ENCODE data around the gene NR5A1. TPM values are rescaled to one million over a fixed set of nuclear protein-coding genes. Genes with fewer than 3 reads are reported as not detected.

NR5A1 gene
- polyA plus RNA-seq, 3 donors: not detected

DNA sequence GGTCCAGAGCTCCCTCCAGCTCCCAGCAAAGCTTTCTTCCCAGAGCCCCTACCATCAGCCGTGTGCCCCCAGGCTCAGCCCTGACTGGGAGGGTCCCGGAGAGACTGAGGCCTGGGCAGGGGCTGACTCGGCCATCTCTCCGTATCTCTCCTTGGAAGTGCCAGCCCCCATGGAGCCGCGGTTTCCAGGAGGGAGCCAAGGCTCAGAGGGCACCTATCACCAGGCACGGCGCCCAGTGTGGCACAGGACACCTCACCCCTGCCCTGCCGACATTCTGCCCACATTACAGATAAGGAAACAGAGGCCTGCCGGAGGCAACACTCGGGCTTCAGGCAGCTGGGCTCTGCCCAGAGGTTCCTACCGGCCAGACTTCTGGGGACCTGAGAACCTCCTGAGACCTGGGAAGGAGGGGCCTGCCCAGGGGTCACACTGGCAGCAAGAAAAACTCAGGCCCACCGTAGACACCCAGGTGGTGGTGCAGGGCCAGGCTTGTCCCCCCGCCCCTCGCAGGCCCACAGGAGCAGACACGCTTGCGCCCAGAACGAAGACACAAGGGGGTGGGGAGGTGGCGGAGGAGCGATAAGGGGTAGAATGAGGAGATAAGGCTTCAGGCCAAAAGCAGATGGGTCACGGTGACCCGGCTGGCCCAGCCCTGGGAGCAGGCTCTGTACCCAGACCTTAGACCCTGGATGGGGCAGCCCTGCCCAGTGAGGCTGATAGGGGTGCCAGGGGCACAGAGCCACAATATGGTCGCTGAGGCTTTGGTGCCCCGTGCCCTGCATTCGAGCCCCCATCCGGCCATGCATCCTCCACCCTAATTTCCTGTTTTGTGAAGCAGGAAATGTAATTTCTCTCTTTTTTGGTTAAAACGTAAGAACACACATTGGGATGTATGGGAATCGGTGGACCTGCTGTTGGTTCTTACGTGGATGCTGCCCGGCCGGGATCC is 11.8 kb downstream of the NR5A1 start:
- H3K27ac Mint-ChIP-seq: peak overlapping the region in 2 of 7 donors; percentile 33 to 66

DNA sequence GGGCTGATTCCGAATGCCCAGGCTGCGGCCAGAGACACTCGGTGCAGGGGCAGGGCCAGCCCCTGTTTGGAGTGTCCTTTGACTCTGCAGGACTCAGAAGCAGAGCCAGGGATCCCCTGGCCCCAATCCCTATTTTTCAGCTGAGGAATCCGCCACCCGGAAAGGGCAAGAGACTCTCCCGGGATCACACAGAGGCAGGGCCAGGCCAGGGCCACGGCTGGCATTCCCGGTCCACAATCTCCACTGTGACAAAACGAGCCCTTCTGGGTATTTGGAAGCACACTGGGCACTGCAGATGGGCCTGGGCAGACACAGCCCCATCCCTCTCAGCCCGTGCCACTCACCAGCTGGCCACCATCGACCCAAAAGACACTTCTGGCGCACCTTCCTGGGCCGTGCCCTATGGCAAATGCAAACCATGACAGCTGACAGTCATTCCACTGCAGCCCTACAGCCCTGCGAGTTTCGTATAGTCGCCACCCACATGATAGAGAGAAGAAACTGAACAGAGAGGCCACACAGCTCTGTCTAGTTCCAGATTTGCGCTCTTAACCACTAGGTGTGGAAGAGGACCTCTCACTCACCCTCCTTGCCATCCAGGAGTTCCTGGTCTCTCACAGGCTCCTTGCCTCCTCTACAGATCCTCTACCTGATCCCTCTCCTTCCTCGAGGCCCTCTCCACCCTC is 13.3 kb downstream of the NR5A1 start:
- H3K36me3 Mint-ChIP-seq: no peaks in the 10 kb centered on the region
- Histone ChIP-seq H3K9ac (ENCODE audit: insufficient read depth, low read length, poor library complexity, severe bottlenecking) (no peak overlapping the region), H3K27me3 (ENCODE audit: control insufficient read depth in 2 of 2, insufficient read depth in 2 of 2, low read length in 2 of 2) (no peaks in the 10 kb centered on the region), H4K20me1 (ENCODE audit: insufficient read depth, low read length) (no peaks in the 10 kb centered on the region), H2AFZ (ENCODE audit: insufficient read depth, low read depth, low read length, poor library complexity, severe bottlenecking) (no peak overlapping the region), H3K4me2 (replicated peaks; ENCODE audit: extremely low read depth, low read length, poor library complexity, severe bottlenecking) (no peak overlapping the region), H3K79me2 (ENCODE audit: insufficient read depth, low read length) (no peaks in the 10 kb centered on the region), H3K4me3 (replicated peaks in 1 of 3; ENCODE audit: low read depth in 2 of 3, low read length in 3 of 3) (no peak overlapping the region), H3K9me3 (replicated peaks in 1 of 2; ENCODE audit: control insufficient read depth in 1 of 2, insufficient read depth in 1 of 2, low read length in 2 of 2) (no peaks in the 10 kb centered on the region), H3K36me3 (replicated peaks in 1 of 2; ENCODE audit: control insufficient read depth in 1 of 2, insufficient read depth in 2 of 2, low read length in 2 of 2) (no peaks in the 10 kb centered on the region), H3K27ac (ENCODE audit: low read depth in 1 of 2, low read length in 2 of 2) (no peak overlapping the region), H3K4me1 (ENCODE audit: control insufficient read depth in 1 of 2, insufficient read depth in 2 of 2, low read length in 2 of 2) (peaks cover 0 to 12% of the 10 kb centered on the region in 2 donors)
- peaks cover 3 to 7% (median 3%) of the 10 kb centered on the region in 3 donors for H3K27me3 Mint-ChIP-seq (ENCODE audit: low read depth in 3 of 3)
- H3K27ac Mint-ChIP-seq: no peak overlapping the region
- peaks cover 0 to 2% (median 0%) of the 10 kb centered on the region in 7 donors for H3K9me3 Mint-ChIP-seq
- peaks cover 9% of the 10 kb centered on the region for H3K4me1 Mint-ChIP-seq
- WGBS (ENCODE audit: insufficient coverage): 96% methylated on average over 13 of the region's 18 CpGs
- H3K4me3 Mint-ChIP-seq: no peak overlapping the region
- DNase-seq: no peak
- TF ChIP-seq, protein P1, sequence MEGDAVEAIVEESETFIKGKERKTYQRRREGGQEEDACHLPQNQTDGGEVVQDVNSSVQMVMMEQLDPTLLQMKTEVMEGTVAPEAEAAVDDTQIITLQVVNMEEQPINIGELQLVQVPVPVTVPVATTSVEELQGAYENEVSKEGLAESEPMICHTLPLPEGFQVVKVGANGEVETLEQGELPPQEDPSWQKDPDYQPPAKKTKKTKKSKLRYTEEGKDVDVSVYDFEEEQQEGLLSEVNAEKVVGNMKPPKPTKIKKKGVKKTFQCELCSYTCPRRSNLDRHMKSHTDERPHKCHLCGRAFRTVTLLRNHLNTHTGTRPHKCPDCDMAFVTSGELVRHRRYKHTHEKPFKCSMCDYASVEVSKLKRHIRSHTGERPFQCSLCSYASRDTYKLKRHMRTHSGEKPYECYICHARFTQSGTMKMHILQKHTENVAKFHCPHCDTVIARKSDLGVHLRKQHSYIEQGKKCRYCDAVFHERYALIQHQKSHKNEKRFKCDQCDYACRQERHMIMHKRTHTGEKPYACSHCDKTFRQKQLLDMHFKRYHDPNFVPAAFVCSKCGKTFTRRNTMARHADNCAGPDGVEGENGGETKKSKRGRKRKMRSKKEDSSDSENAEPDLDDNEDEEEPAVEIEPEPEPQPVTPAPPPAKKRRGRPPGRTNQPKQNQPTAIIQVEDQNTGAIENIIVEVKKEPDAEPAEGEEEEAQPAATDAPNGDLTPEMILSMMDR (IDR thresholded peaks at IDR 0.05): no peak
- intact Hi-C loops (cut with micrococcal nuclease): no loop called here

More for the DNA sequence above, 11.8 kb downstream of the NR5A1 start:
- Histone ChIP-seq H4K20me1 (ENCODE audit: insufficient read depth, low read length) (no peaks in the 10 kb centered on the region), H3K79me2 (ENCODE audit: insufficient read depth, low read length) (no peaks in the 10 kb centered on the region), H3K4me2 (replicated peaks; ENCODE audit: extremely low read depth, low read length, poor library complexity, severe bottlenecking) (no peak overlapping the region), H3K27ac (ENCODE audit: low read depth in 1 of 2, low read length in 2 of 2) (no peak overlapping the region), H3K9me3 (replicated peaks in 1 of 2; ENCODE audit: control insufficient read depth in 1 of 2, insufficient read depth in 1 of 2, low read length in 2 of 2) (no peaks in the 10 kb centered on the region), H3K36me3 (replicated peaks in 1 of 2; ENCODE audit: control insufficient read depth in 1 of 2, insufficient read depth in 2 of 2, low read length in 2 of 2) (no peaks in the 10 kb centered on the region), H3K4me3 (replicated peaks in 1 of 3; ENCODE audit: low read depth in 2 of 3, low read length in 3 of 3) (no peak overlapping the region), H2AFZ (ENCODE audit: insufficient read depth, low read depth, low read length, poor library complexity, severe bottlenecking) (peak overlapping the region; percentile 50), H3K9ac (ENCODE audit: insufficient read depth, low read length, poor library complexity, severe bottlenecking) (no peak overlapping the region), H3K27me3 (ENCODE audit: control insufficient read depth in 2 of 2, insufficient read depth in 2 of 2, low read length in 2 of 2) (no peaks in the 10 kb centered on the region), H3K4me1 (ENCODE audit: control insufficient read depth in 1 of 2, insufficient read depth in 2 of 2, low read length in 2 of 2) (peaks cover 0 to 12% of the 10 kb centered on the region in 2 donors)
- TF ChIP-seq, protein P1 (IDR thresholded peaks at IDR 0.05): no peak
- no peaks in the 10 kb centered on the region for H3K36me3 Mint-ChIP-seq
- no peak overlapping the region for H3K4me3 Mint-ChIP-seq
- intact Hi-C loops (cut with micrococcal nuclease): no loop called here
- peaks cover 4 to 9% (median 8%) of the 10 kb centered on the region in 3 donors for H3K27me3 Mint-ChIP-seq (ENCODE audit: low read depth in 3 of 3)
- DNase-seq: no peak
- peaks cover 0 to 2% (median 0%) of the 10 kb centered on the region in 7 donors for H3K9me3 Mint-ChIP-seq
- H3K4me1 Mint-ChIP-seq: peaks cover 9% of the 10 kb centered on the region
- WGBS (ENCODE audit: insufficient coverage): 62% methylated on average over 25 of the region's 31 CpGs
